ENCODE results near the gene PRMT5. TPM values are rescaled to one million over a fixed set of nuclear protein-coding genes. Genes with fewer than 3 reads are reported as not detected.

The PRMT5 gene
- total and polyA plus RNA-seq, 2 donors (not counting 3 experiments of a cell fraction or from before 2014, with no cell fraction given), result 73.1 to 197 TPM

GRCh38 chr14:22939684-22940083, 10.5 kb upstream of the PRMT5 start:
- Histone ChIP-seq H3K27ac (ENCODE audit: insufficient read depth, low read depth, low read length) (no peak overlapping the region), H3K9me1 (replicated peaks; ENCODE audit: control insufficient read depth, extremely low read depth, insufficient read depth, low read length) (no peaks in the 10 kb centered on the region), H2AFZ (ENCODE audit: low read depth, low read length) (no peak overlapping the region), H3K36me3 (ENCODE audit: control insufficient read depth in 2 of 2, extremely low read depth in 1 of 2, insufficient read depth in 2 of 2, low read length in 2 of 2) (no peaks in the 10 kb centered on the region), H3K9ac (replicated peaks; ENCODE audit: extremely low read depth, insufficient read depth, low read length) (no peak overlapping the region), H3K4me1 (ENCODE audit: control insufficient read depth, extremely low read depth, insufficient read depth, low read length) (no peaks in the 10 kb centered on the region), H3K27me3 (ENCODE audit: control insufficient read depth in 2 of 2, insufficient read depth in 2 of 2, low read length in 2 of 2) (no peaks in the 10 kb centered on the region), H3K79me2 (ENCODE audit: control insufficient read depth, insufficient read depth, low read length) (no peaks in the 10 kb centered on the region), H4K20me1 (replicated peaks; ENCODE audit: control insufficient read depth, extremely low read depth, insufficient read depth, low read length) (no peaks in the 10 kb centered on the region), H3K4me3 (replicated peaks in 1 of 3; ENCODE audit: insufficient read depth in 1 of 3, low read depth in 1 of 3, low read length in 3 of 3) (no peak overlapping the region), H3K9me3 (replicated peaks; ENCODE audit: control insufficient read depth, insufficient read depth, low read length) (no peaks in the 10 kb centered on the region), H3K4me2 (ENCODE audit: insufficient read depth, low read length) (no peak overlapping the region)
- intact Hi-C loops (cut with micrococcal nuclease), result no loop called here
- BruUV-seq (replicated peaks), result no TSS peak
- FAIRE-seq (no peak), DNase-seq (ENCODE audit: low read depth, low spot score) (no peak)
- POLR2A ChIA-PET, result interaction anchor here (1.5 kb wide), 1 partner anchor 10 kb away, joined by 3 read pairs; the partner anchor contains the start of gene PRMT5
- CTCF ChIA-PET, result interaction anchor here (1.6 to 8.2 kb wide), 2 partner anchors 9 to 47 kb away, joined by 4 to 46 read pairs; partner anchors contain the start of gene PRMT5
- dilution Hi-C loops (cut with MboI; ENCODE audit: extremely low pct_ligation_motif_present, low sequenced_read_pairs), result no loop called here
- TF ChIP-seq EZH2 (IDR thresholded peaks at IDR 0.05; ENCODE audit: borderline replicate concordance, low read depth, low read length, severe bottlenecking) (no peak), POLR2AphosphoS5 (IDR thresholded peaks at IDR 0.05; ENCODE audit: insufficient read depth, low read depth, low read length) (no peak), FOS (IDR thresholded peaks at IDR 0.05; ENCODE audit: borderline replicate concordance, insufficient read depth, low read length) (no peak), JUN (IDR thresholded peaks at IDR 0.05; ENCODE audit: borderline replicate concordance, insufficient read depth, insufficient read length, low read depth) (no peak), MAX (IDR thresholded peaks at IDR 0.05; ENCODE audit: insufficient read depth, insufficient read length) (no peak), POLR2A (IDR thresholded peaks at IDR 0.05; ENCODE audit: low read depth, low read length) (no peak), GATA2 (IDR thresholded peaks at IDR 0.05; ENCODE audit: insufficient read depth, insufficient read length, low read depth, low read length) (no peak), MYC (IDR thresholded peaks at IDR 0.05; ENCODE audit: low read depth, low read length) (no peak), CTCF (IDR thresholded peaks at IDR 0.05; ENCODE audit: extremely low read depth in 1 of 2, insufficient read depth in 1 of 2, low read depth in 1 of 2, low read length in 2 of 2) (no peak)

Data from endothelial cell of umbilical vein (primary cell).